NOMO-1 (cell line): ENCODE results near the gene DPF3.

ENCODE experiments used
- DNase-seq, 2 experiments: peaks; one replicate each; lab custom pipeline; 2025; ENCODE audit not compliant: unreplicated experiment in 2 of 2; lab: John Stamatoyannopoulos, UW

The DPF3 gene

DNA sequence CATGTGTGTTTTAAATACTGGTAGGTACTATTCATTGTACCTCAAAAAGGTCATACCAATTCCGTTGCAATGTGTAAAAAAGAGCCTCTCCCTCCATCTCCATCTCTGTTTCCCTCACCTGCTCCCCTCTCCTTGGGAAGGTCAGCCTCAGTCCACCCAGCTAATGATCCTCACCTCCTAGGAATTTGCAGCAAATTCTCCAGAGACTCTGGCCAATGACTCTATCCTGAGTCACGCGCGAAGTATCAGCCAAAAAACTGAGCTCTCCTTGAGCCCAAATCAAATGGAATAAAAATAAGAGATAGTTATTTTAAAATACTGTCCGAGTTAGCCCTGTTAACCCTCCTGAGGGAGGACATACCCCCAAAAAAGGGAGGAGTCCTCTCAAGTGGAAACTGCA is 148.4 kb downstream of the DPF3 start:
- no peak for DNase-seq

DNA sequence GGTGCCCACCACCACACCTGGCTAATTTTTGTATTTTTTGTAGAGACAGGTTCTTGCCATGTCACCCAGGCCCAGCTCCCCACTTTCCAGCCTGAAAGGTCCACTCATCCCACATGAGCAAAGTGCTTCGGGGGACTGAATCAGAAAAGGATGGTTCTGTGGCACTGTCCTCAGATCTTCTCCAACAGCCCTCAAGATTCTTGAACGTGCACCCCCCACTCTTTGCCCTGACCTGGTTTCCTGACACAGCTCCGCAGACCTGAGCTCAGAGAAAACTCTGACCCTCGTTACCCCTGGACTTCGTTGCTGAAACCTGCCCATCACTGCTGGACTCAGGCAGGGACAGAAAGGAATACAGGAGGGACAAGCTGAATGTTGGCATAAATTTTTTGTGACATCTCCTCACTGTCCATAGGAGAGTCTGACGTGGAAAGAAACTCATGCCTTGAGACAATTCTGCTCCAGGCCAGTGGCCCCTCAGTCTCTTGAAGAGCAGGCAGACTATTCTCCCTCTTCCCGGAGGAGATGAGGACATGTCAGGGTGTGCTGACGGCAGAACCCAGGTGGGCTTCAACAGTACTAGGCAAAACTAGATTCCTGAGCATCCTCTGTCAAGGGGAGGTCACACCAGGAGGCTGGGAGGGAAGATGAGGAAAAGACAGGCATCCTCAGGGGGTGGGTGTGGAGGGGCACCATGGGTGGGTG is 149.3 kb downstream of the DPF3 start:
- DNase-seq = no peak

DNA sequence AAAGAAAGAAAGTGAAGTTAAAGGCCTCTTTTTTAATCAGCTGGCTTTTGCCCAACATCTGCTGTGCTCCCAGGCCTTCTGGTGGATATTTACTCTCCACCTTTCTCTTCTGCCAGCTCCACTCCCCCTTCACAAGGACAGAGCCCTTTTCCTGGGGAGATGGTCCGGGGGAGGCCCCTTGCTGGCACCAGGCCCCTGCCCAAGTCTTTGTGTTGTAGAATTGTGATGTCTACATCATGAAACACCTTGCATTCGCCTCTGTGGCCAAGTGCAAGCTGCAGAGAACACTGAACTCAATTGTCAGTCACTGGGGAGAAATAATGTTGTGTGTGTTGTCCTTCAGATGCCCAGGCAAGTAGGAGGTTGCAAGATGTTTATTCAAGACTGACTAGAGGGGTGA is 150.3 kb downstream of the DPF3 start:
- DNase-seq = no peak

GRCh38 chr14:72742838-72743195 is 151.1 kb downstream of the DPF3 start:
- DNase-seq = no peak

- DNase-seq = no peak
Observed at GRCh38 chr14:72742118-72742837, 151.6 kb downstream of the DPF3 start.

- DNase-seq = no peak
Observed at GRCh38 chr14:72741826-72742117, 152.1 kb downstream of the DPF3 start.

DNA sequence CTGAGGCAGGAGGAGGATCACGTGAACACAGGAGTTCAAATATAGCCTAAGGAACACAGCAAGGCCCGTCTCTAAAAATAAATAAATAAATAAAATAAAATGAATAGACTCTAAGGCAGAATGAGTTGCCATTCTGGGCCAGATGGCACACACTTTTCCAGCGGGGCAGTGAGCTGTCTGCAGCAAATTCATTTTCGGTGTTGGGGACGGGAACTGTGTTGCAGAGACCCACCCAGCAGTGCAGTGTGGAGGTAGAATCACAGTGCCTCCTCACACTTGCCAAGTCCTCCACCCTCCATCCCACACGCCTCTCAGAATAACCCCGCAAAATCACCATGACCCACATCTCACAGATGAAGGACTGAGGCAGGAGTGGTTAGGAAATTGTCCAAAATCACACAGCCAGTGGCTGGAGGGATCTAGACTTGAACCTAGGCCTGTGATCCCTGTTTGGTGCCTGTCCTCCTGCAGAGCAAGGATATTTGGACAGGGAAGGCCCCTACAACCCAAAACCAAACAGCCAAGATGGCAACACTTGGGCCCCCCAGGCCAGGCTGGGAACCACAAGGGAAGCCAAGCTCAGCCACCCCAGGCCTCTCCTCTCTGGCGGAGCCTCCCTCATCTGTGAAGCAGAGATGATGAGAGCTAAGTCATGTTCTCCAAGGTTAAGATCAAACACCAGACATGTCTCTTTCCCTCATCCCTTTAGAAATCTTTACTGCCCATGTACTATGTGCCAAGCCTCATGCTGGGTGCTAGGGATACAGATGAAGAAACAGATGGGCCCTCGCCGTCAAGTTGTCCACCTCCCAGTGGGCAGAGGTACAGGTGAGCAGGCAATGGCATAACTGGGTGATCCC is 152.7 kb downstream of the DPF3 start:
- no peak for DNase-seq

DNA sequence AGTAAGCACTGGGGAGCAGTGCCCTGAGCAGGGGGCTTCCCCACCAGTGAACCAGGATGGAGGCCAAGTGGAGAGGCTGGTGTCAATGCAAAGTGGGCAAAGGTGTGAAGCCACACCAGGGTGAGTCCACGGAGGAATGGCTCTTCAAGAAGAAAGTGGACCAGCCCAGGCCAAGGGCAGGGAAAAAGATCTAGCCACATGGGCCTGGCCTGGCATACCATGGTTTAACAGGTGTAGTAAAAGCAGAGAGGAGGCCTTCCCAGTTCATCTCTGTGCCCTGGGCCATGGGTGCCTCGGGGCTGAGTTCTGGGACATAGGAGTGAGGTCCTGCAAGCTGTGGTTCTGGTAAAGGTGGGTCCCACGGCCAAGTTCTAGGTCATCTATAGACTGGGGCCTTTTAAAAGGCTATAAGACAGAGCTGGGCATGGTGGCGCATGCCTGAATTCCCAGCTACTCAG is 153.4 kb downstream of the DPF3 start:
- DNase-seq = no peak

DNA sequence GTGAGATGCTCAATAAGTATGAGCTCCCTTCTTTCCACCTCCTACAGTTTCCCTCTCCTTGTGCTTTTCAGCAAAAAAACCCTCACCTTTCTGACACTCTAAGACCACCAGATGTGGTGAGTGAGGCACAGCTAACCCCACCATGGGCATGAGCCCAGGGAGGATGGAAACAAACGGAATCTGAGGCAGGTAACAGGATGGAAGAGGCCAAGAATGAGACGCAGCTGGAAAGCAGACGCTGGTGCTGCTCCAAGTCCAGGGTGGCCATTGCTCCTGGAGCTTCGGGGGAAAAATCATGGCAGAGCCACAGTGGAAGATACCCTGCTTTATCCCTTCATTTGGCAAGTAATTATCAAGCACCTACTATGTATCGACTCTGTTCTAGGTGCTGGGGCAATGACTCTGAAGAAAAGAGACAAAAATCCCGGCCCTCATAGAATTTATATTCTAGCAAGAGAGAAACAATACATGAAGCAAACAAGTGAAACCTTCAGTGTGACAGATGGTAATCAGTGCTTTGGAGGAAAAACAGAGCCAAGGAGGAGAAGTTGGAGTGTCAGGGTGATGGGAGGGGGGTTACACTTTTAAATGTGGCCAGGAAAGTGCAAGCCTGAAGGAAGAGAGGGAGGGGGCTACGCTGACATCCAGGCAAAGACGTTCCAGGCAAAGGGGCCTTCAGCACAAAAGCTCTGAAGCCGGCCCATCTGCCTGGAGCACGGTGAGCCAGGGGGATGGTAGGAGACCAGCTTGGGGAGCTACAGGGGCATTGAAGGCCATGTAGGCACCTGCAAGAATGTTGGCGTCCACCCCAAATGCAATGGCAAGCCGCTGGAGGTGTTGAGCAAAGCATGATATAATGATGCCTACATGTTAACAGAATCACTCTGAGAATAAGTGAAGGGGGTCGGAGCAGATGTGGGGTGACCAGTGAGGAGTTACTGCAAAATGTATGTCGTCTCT is 154.2 kb downstream of the DPF3 start:
- DNase-seq = no peak

DNA sequence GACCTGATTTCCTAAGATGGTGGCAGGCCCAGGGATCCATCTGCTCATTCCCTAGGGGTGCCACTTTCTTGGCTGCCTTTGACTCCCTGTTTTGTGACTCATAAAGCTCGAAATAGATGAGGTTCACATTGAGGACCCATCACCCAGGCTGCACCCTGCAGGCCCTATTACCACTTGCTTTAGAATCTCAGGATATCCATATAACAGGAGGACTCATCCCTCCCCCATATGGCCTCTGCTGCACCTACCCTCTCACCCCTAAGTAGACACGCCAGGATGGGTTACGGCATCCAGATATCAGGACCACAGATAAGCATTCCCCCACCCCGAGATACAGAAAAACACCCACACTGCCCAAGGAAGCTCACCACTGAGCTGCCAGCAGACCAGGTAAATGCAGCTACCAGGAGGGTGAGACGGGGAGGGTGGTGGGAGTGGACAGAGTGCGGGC is 155.7 kb downstream of the DPF3 start:
- DNase-seq = no peak

GRCh38 chr14:72737560-72737943 is 156.3 kb downstream of the DPF3 start:
- DNase-seq = no peak

- DNase-seq = no peak
Observed at GRCh38 chr14:72736786-72737559, 156.9 kb downstream of the DPF3 start.

DNA sequence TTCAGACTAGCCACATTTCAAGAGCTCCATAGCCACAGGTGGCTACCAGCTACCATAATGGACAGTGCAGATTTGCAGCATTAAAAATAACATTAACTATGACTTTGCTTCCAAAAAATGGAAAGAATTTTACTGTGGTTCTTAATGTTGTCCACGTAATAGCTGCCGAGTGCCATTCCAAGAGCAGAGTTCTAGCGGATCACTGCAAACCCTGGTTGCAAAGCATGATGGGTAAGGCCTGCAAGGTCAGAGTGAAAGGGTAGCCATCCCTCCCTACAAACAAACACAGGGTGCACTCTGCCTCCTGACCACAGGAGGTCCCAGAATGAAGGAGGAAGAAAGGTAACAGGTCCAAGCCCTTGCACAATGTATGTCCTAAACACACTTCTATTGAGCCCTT is 157.6 kb downstream of the DPF3 start:
- no peak for DNase-seq

GRCh38 chr14:72732022-72732780 is 161.7 kb downstream of the DPF3 start:
- no peak for DNase-seq

DNA sequence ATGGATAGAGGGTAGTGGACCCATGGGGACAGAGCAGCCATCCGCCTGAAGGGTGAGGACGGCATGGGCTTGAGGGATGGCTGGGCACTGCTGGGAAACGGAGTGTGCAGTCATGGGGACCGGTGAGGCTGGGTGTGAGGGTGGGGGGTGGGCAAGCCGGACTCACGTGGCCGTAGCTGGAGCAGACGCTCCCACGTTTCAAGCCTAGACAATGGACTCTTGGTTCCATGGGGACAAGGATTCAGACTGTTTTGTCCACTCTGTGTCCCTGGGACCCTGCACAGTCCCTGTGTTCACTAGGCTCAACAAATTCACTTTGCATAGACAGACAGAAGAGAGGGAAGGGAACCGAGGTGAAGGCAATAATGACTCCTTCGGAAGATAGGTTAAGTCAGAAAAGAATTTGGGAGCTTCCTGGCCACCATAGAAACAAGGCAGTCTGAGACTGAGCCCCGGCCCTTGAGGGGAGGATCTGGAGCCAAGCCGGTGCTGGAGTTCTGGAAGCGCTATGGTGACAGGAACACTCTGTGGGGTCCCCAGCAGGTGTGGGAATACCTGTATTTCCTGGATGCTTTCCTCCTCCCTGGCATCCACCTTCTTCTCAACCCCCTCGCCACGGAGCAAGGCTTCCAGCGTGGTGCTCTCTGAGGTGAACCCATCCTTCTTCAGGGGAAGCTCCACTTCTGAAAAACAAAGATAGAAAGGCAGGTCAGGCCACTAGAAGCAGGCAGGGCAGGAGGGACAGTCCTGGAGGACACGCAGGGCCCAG is 162.5 kb downstream of the DPF3 start:
- no peak for DNase-seq

DNA sequence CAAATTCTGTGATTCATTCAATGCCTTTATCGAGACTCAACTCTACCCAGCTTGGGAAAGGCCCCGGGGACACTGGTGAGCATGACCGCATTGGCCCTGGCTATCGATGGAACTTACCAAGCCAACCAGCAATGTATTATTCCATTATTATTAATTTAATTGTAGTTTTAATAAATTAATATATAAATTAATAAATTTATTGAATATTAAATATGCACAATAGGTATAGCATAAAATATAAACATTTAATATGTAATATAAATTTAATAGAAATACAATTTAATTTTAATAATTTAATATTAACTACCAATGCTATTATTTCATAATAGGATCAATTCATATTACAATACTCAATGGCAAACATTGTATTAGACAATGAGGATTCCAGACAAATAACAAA is 163.4 kb downstream of the DPF3 start:
- DNase-seq = no peak

DNA sequence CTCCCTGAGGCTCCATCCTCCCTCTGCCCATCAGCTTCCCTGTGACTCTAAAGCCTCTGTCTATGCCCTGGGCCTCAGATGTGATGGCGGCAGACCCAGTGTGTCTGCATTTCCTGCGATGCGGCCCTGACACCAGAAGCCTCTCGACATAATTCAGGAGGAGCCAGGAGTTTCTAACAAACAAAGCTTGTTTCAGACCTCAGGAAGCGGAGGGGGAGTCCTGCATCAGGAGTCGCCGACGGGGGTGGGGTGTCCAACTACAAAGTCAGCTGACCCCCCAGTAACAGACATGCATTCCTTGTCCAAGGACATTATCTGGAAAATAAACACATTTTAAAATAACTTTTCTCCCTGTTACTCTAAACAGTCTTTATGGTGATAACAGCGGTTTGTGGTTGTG is 167.5 kb downstream of the DPF3 start:
- no peak for DNase-seq

GRCh38 chr14:72723858-72724530 is 169.9 kb downstream of the DPF3 start:
- DNase-seq = no peak
